PC-3 (cell line): ENCODE results near the gene RGS3. TPM values are rescaled to one million over a fixed set of nuclear protein-coding genes. Genes with fewer than 3 reads are reported as not detected.

Experiments used
- ATAC-seq: fragments of 200-7000 bp; cut with Tn5 transposase; 2 replicates; pipeline ENCODE4 v1.9.1; 2020; ENCODE audit warnings: mild to moderate bottlenecking, moderate library complexity
- BruUV-seq: library from RNA; stranded (reverse); fragments of 400-500 nt; replicated peaks from 2 replicates; lab custom pipeline; 2021; lab: Mats Ljungman, UMichigan
- CTCF ChIA-PET: fragments of 300-600 bp; sonication (Branson Sonifier 250); formaldehyde crosslinking; loops from one replicate; lab custom pipeline; 2022; ENCODE audit warnings: antibody characterized with exemption; lab: Charles Lee
- POLR2A ChIA-PET: fragments of 300-600 bp; sonication (Branson Sonifier 250); formaldehyde crosslinking; loops from one replicate; lab custom pipeline; 2022; ENCODE audit warnings: antibody characterized with exemption; ENCODE audit not compliant: unreplicated experiment; lab: Charles Lee
- DNase-seq: peaks from one replicate; pipeline ENCODE4 v3.0.0-alpha.2; 2015
- H2AFZ ChIP-seq: fragments of 300-600 bp; sonication (generic); 2 replicates; pipeline ENCODE4 v1.6.0; 2016; ENCODE audit warnings: antibody characterized with exemption, low read length
- H3F3A ChIP-seq: fragments of 300-600 bp; sonication (generic); one replicate; pipeline ENCODE4 v1.6.0; 2017; ENCODE audit warnings: antibody characterized with exemption, low read length, control low read depth, mild to moderate bottlenecking; ENCODE audit not compliant: unreplicated experiment
- H3K27ac ChIP-seq: fragments of 300-600 bp; sonication (generic); 2 replicates; pipeline ENCODE4 v1.5.1; 2016; ENCODE audit warnings: mild to moderate bottlenecking, low read length
- H3K27me3 ChIP-seq: fragments of 300-600 bp; sonication (generic); 2 replicates; pipeline ENCODE4 v1.6.1; 2016; ENCODE audit warnings: low read length, mixed read lengths
- H3K36me3 ChIP-seq: fragments of 300-600 bp; sonication (generic); 2 replicates; pipeline ENCODE4 v1.6.1; 2016; ENCODE audit warnings: low read depth, mixed run types, low read length, mixed read lengths
- H3K4me1 ChIP-seq: fragments of 300-600 bp; sonication (generic); 2 replicates; pipeline ENCODE4 v1.5.1; 2016; ENCODE audit warnings: low read length; ENCODE audit not compliant: insufficient read depth
- H3K4me2 ChIP-seq: fragments of 300-600 bp; sonication (generic); 2 replicates; pipeline ENCODE4 v1.6.0; 2016; ENCODE audit warnings: low read length
- H3K4me3 ChIP-seq: fragments of 300-600 bp; sonication (generic); 2 replicates; pipeline ENCODE4 v1.5.1; 2016; ENCODE audit warnings: mild to moderate bottlenecking, low read length, mixed read lengths
- H3K79me2 ChIP-seq: fragments of 300-600 bp; sonication (generic); 2 replicates; pipeline ENCODE4 v1.6.1; 2017; ENCODE audit warnings: low read length, mixed read lengths
- H3K9ac ChIP-seq: fragments of 300-600 bp; sonication (generic); 2 replicates; pipeline ENCODE4 v1.6.0; 2016; ENCODE audit warnings: mild to moderate bottlenecking, low read length
- H3K9me2 ChIP-seq: fragments of 300-600 bp; sonication (generic); replicated peaks from 2 replicates; pipeline ENCODE4 v1.6.1; 2016; ENCODE audit warnings: mixed run types, low read length, mixed read lengths
- H3K9me3 ChIP-seq: fragments of 300-600 bp; sonication (generic); 2 replicates; pipeline ENCODE4 v1.6.1; 2016; ENCODE audit warnings: low read length, mixed read lengths
- H4K20me1 ChIP-seq: fragments of 300-600 bp; sonication (generic); 2 replicates; pipeline ENCODE4 v1.6.1; 2016; ENCODE audit warnings: low read length, mixed read lengths
- CTCF ChIP-seq: fragments of 300-600 bp; sonication (generic); conservative IDR thresholded peaks from 2 replicates; pipeline ENCODE4 v1.5.1; 2017; ENCODE audit warnings: antibody characterized with exemption, low read depth, mild to moderate bottlenecking, low read length
- EZH2 ChIP-seq: fragments of 300-600 bp; sonication (generic); IDR thresholded peaks from one replicate; pipeline ENCODE4 v1.6.1; 2017; ENCODE audit warnings: antibody characterized with exemption, mild to moderate bottlenecking, low read length; ENCODE audit not compliant: unreplicated experiment
- EZH2phosphoT487 ChIP-seq: fragments of 300-600 bp; sonication (generic); IDR thresholded peaks from 2 replicates; pipeline ENCODE4 v1.6.1; 2018; ENCODE audit warnings: mild to moderate bottlenecking, antibody characterized with exemption, low read length, borderline replicate concordance
- intact Hi-C: fragments of 100-400 bp; cut with micrococcal nuclease; formaldehyde crosslinking; loops from 2 replicates; pipeline ENCODE4 v1.9.0; 2023
- total RNA-seq: library from RNA; depleted of rRNA; stranded (reverse); fragments of >200 nt; gene quantifications from 2 replicates; pipeline ENCODE4 v1.2.3, GENCODE V29; 2014

RGS3 gene
- total RNA-seq, 1 experiment from 2014 or later, result 26.3 TPM

GRCh38 chr9:113477661-113478060 lies 14.1 kb downstream of the RGS3 start:
- ATAC-seq (no peak), DNase-seq (no peak)
- Histone ChIP-seq H3K9me3 (no peaks in the 10 kb centered on the region), H4K20me1 (no peaks in the 10 kb centered on the region), H3K27ac (no peak overlapping the region), H3K9me2 (no peaks in the 10 kb centered on the region), H3K9ac (no peak overlapping the region), H3K79me2 (peaks cover 28% of the 10 kb centered on the region), H3K4me1 (no peaks in the 10 kb centered on the region), H3K36me3 (no peaks in the 10 kb centered on the region), H3K4me3 (no peak overlapping the region), H2AFZ (no peak overlapping the region), H3F3A (no peaks in the 10 kb centered on the region), H3K4me2 (no peak overlapping the region), H3K27me3 (no peaks in the 10 kb centered on the region)
- BruUV-seq, result no TSS peak
- intact Hi-C loops, result no loop called here
- TF ChIP-seq EZH2phosphoT487 (no peak), CTCF (no peak), EZH2 (no peak)
- POLR2A ChIA-PET, result no interaction called here
- CTCF ChIA-PET, result no interaction called here

- intact Hi-C loops, result no loop called here
- ChIA-PET POLR2A (no interaction called here), CTCF (no interaction called here)
- Histone ChIP-seq H3K9me3 (no peaks in the 10 kb centered on the region), H3K4me2 (no peak overlapping the region), H3K36me3 (no peaks in the 10 kb centered on the region), H4K20me1 (no peaks in the 10 kb centered on the region), H3K79me2 (peaks cover 16% of the 10 kb centered on the region), H3F3A (no peaks in the 10 kb centered on the region), H3K9me2 (no peaks in the 10 kb centered on the region), H3K27ac (no peak overlapping the region), H3K4me1 (peaks cover under 1% of the 10 kb centered on the region; the same call in 1 of the 2 replicates), H3K4me3 (no peak overlapping the region), H2AFZ (no peak overlapping the region), H3K9ac (no peak overlapping the region), H3K27me3 (no peaks in the 10 kb centered on the region)
- ATAC-seq (no peak), DNase-seq (no peak)
- no peak for TF ChIP-seq EZH2
- TF ChIP-seq CTCF, result no peak
- TF ChIP-seq EZH2phosphoT487, result no peak
- no TSS peak for BruUV-seq
Measured at GRCh38 chr9:113479174-113479621, 15.7 kb downstream of the RGS3 start.

- H3K4me3 ChIP-seq, result no peak overlapping the region
- no peak for ATAC-seq
- intact Hi-C loops, result no loop called here
- H3K4me2 ChIP-seq, result no peak overlapping the region
- ChIA-PET CTCF (no interaction called here), POLR2A (no interaction called here)
- H2AFZ ChIP-seq, result no peak overlapping the region
- no peak for DNase-seq
- H3K4me1 ChIP-seq, result peaks cover 12% of the 10 kb centered on the region
- H3K27ac ChIP-seq, result no peak overlapping the region
- H3K9ac ChIP-seq, result no peak overlapping the region
- H3K79me2 ChIP-seq, result 0 out of 2 replicates have a peak, but pooled peaks cover 7% of the 10 kb centered on the region
- H4K20me1 ChIP-seq, result no peaks in the 10 kb centered on the region
- no peak for TF ChIP-seq EZH2phosphoT487
- TF ChIP-seq CTCF, result no peak
- TF ChIP-seq EZH2, result no peak
- H3K9me2 ChIP-seq, result no peaks in the 10 kb centered on the region
- no peaks in the 10 kb centered on the region for H3F3A ChIP-seq
- no TSS peak for BruUV-seq
- no peaks in the 10 kb centered on the region for H3K9me3 ChIP-seq
- H3K27me3 ChIP-seq, result no peaks in the 10 kb centered on the region
- no peaks in the 10 kb centered on the region for H3K36me3 ChIP-seq
Measured at GRCh38 chr9:113480612-113481011, 17.1 kb downstream of the RGS3 start.
